ENCODE measurements around the gene RINT1. TPM values are rescaled to one million over a fixed set of nuclear protein-coding genes. Genes with fewer than 3 reads are reported as not detected.
"Not testable (repeated sequence)": the region's sequence is repeated elsewhere in the genome, so short reads cannot be mapped to it uniquely, and the experiment has no call there.

RINT1 gene
- total RNA-seq, 2 donors from 2014 or later = 11.6 to 11.9 TPM

DNA sequence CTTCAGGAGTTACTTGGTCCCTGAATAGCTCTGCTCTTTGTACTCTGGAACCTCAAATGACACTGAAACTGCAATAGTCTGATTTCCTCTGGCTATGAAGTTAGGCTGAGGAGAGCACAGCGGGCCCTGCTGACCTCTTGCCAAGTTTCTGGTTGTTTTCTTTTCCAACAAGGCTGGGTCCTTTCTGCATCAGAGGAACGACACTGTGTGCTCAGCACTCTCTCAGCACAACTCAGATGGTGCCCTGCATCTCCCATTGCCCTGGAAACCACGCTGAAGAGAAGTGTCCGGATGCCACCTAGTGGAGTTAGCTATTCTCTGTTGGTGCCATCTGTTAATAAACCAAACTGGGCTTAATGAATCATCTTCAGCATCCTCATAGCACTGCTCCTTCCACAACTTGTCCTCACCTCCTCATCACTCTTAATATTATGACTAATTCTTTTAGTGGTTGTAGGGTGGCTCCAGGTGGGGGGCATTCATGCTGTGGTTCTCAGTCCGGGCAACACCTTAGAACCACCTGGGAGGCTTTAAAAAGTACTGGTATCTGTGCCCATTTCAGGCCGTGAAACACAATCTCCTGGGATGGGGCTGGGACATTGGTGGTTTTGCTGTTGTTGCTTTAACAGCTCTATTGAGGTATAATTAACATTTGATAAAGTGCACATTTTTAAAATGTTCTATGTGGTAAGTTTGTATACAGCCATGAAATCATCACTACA is 57.5 kb downstream of the RINT1 start:
- H3K27me3 ChIP-seq = no peaks in the 10 kb centered on the region
- no peak overlapping the region for H3K27ac ChIP-seq
- no peaks in the 10 kb centered on the region for H3K9me3 ChIP-seq
- DNase-seq (ENCODE audit: low spot score) = peak; percentile 60
- TF ChIP-seq, protein P1, sequence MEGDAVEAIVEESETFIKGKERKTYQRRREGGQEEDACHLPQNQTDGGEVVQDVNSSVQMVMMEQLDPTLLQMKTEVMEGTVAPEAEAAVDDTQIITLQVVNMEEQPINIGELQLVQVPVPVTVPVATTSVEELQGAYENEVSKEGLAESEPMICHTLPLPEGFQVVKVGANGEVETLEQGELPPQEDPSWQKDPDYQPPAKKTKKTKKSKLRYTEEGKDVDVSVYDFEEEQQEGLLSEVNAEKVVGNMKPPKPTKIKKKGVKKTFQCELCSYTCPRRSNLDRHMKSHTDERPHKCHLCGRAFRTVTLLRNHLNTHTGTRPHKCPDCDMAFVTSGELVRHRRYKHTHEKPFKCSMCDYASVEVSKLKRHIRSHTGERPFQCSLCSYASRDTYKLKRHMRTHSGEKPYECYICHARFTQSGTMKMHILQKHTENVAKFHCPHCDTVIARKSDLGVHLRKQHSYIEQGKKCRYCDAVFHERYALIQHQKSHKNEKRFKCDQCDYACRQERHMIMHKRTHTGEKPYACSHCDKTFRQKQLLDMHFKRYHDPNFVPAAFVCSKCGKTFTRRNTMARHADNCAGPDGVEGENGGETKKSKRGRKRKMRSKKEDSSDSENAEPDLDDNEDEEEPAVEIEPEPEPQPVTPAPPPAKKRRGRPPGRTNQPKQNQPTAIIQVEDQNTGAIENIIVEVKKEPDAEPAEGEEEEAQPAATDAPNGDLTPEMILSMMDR (IDR thresholded peaks at IDR 0.05) = peak; percentile 30 to 61
- no peaks in the 10 kb centered on the region for H3K36me3 ChIP-seq
- no peaks in the 10 kb centered on the region for H3K4me1 ChIP-seq
- no peak overlapping the region for H3K4me3 ChIP-seq

DNA sequence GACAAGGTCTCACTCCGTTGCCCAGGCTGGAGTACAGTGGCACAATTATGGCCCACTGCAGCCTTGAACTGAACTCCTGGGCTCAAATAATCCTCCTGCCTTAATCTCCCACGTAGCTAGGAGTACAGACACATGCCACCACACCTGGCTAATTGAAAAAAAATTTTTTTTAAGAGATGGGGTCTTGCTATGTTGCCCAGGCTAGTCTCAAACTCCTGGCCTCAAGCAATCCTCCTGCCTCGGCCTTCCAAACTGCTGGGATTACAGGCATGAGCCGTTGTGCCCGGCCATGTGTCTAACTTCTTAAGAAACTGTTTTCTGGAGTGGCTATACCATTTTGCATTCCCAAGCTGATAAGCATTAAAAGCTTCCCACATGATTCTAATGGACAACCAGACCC is 58.8 kb downstream of the RINT1 start:
- Histone ChIP-seq H3K27ac (no peak overlapping the region), H3K36me3 (no peaks in the 10 kb centered on the region), H3K9me3 (no peaks in the 10 kb centered on the region), H3K27me3 (no peaks in the 10 kb centered on the region), H3K4me1 (no peaks in the 10 kb centered on the region), H3K4me3 (no peak overlapping the region)
- peak; percentile 32 for DNase-seq (ENCODE audit: low spot score)
- TF ChIP-seq, protein P1 (IDR thresholded peaks at IDR 0.05) = no peak

DNA sequence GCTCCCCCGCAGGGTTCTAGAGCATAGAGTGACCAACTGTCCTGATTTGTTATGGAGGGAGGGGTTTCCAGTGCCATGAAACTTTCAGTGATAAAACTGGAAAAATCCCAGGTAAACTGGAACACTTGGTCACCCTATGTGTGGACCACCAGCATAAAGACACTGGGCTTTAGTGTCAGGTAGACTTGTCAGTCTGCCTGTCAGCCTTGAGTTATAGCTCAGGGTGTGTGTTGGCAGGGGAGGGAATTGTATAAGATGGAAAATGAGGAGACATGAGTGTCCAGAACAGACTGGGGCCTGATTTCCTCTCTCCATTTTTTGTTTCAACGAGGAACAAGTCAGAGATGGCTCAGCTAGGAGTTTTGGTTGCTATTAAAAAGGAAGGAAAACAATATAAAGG is 59.5 kb downstream of the RINT1 start:
- no peaks in the 10 kb centered on the region for H3K9me3 ChIP-seq
- H3K27me3 ChIP-seq = no peaks in the 10 kb centered on the region
- H3K36me3 ChIP-seq = no peaks in the 10 kb centered on the region
- no peak overlapping the region for H3K4me3 ChIP-seq
- DNase-seq (ENCODE audit: low spot score) = no peak
- no peaks in the 10 kb centered on the region for H3K4me1 ChIP-seq
- no peak overlapping the region for H3K27ac ChIP-seq
- TF ChIP-seq, protein P1 (IDR thresholded peaks at IDR 0.05) = no peak

DNA sequence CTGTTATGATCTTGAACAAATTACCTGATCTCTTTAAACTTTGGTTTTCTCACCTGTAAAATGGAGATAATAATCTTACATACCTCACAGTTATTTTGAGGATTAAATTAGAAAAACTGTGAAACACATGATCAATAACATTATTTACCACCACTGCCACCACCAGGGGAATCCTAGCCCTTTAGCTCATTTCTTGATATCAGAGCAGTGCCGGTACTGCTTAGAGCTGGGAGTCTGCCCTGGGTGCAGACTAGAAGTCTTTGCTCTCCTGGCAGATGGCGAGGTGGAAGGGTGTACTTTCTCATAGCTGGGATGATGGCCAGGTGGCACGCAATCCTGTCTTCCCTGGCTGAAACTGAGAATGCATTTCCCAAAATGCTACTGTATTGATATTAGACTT is 62.0 kb downstream of the RINT1 start:
- no peak for DNase-seq (ENCODE audit: low spot score)
- no peaks in the 10 kb centered on the region for H3K4me1 ChIP-seq

DNA sequence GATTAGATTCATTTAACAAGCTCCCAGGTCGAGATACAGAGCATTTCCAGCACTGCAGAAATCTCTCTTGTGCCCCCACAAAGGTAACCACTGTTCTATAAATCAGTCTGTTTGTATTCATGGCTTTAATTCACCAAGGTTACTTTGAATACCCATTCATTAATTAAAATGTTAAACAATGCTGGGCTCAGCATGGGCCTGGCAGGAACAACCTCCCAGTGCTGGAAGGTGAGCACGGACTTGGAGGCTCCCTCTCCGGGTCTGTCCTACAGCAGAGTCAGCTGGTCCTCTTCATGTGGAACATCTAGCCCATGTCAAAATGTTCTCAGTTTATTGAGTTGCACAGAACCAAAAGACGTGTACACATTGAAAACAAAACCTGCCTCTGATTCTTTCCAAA is 64.9 kb downstream of the RINT1 start:
- no peak overlapping the region for H3K4me3 ChIP-seq

More for the DNA sequence above, 62.0 kb downstream of the RINT1 start:
- Histone ChIP-seq H3K27me3 (no peaks in the 10 kb centered on the region), H3K4me3 (no peak overlapping the region), H3K36me3 (no peaks in the 10 kb centered on the region), H3K27ac (no peak overlapping the region), H3K9me3 (no peaks in the 10 kb centered on the region)
- TF ChIP-seq, protein P1 (IDR thresholded peaks at IDR 0.05) = no peak

DNA sequence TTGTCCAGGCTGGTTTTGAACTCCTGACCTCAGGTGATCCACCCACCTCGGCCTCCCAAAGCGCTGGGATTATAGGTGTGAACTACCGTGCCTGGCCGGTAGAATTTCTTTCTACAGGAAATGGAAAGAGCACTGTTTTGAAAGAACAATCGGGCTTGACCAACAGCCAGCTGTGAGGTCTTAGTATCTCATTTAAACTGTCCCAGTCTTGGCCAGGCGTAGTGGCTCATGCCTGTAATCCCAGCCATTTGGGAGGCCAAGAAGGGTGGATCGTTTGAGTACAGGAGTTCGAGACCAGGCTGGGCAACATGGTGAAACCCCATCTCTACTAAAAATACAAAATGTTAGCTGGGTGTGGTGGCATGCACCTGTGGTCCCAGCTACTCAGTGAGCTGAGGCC is 67.1 kb downstream of the RINT1 start:
- H3K27ac ChIP-seq; H3K27me3 ChIP-seq; H3K4me3 ChIP-seq; H3K9me3 ChIP-seq; DNase-seq (ENCODE audit: low spot score); H3K36me3 ChIP-seq; H3K4me1 ChIP-seq: not testable (repeated sequence)

More for the DNA sequence above, 64.9 kb downstream of the RINT1 start:
- Histone ChIP-seq H3K27me3 (no peaks in the 10 kb centered on the region), H3K27ac (no peak overlapping the region), H3K4me1 (no peaks in the 10 kb centered on the region), H3K9me3 (no peaks in the 10 kb centered on the region), H3K36me3 (no peaks in the 10 kb centered on the region)
- no peak for DNase-seq (ENCODE audit: low spot score)
- TF ChIP-seq, protein P1 (IDR thresholded peaks at IDR 0.05) = no peak

All from right atrium auricular region (tissue), 2 donors.